ENCODE data around the gene STAB2.

The STAB2 gene

GRCh38 chr12:103639983-103640382 is 52.9 kb downstream of the STAB2 start:
- H3F3A ChIP-seq (ENCODE audit: insufficient read depth) = no peaks in the 10 kb centered on the region
- 0 out of 2 replicates have a peak, but pooled peaks cover 2% of the 10 kb centered on the region for H3K27me3 ChIP-seq (ENCODE audit: low read length)
- H4K20me1 ChIP-seq (ENCODE audit: low read depth, low read length) = no peaks in the 10 kb centered on the region
- TF ChIP-seq, protein P1, sequence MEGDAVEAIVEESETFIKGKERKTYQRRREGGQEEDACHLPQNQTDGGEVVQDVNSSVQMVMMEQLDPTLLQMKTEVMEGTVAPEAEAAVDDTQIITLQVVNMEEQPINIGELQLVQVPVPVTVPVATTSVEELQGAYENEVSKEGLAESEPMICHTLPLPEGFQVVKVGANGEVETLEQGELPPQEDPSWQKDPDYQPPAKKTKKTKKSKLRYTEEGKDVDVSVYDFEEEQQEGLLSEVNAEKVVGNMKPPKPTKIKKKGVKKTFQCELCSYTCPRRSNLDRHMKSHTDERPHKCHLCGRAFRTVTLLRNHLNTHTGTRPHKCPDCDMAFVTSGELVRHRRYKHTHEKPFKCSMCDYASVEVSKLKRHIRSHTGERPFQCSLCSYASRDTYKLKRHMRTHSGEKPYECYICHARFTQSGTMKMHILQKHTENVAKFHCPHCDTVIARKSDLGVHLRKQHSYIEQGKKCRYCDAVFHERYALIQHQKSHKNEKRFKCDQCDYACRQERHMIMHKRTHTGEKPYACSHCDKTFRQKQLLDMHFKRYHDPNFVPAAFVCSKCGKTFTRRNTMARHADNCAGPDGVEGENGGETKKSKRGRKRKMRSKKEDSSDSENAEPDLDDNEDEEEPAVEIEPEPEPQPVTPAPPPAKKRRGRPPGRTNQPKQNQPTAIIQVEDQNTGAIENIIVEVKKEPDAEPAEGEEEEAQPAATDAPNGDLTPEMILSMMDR (IDR thresholded peaks at IDR 0.05; ENCODE audit: insufficient read depth, low read length, poor library complexity, severe bottlenecking) = no peak
- TF ChIP-seq EZH2phosphoT487 (conservative IDR thresholded peaks at IDR 0.05; ENCODE audit: low read length) = no peak
- no peaks in the 10 kb centered on the region for H3K79me2 ChIP-seq (ENCODE audit: insufficient read depth, low read length)
- no peak overlapping the region for H3K4me3 ChIP-seq (ENCODE audit: insufficient read depth, low read length, poor library complexity, severe bottlenecking)
- no peak overlapping the region for H3K9ac ChIP-seq (ENCODE audit: low read length)
- no peak overlapping the region for H2AFZ ChIP-seq (ENCODE audit: low read depth, low read length, severe bottlenecking)
- no peaks in the 10 kb centered on the region for H3K9me3 ChIP-seq (ENCODE audit: insufficient read depth, low read length)
- no peak overlapping the region for H3K27ac ChIP-seq (ENCODE audit: low read depth, low read length)
- H3K9me2 ChIP-seq (replicated peaks; ENCODE audit: insufficient read depth, low read length) = no peaks in the 10 kb centered on the region
- no peaks in the 10 kb centered on the region for H3K36me3 ChIP-seq (ENCODE audit: low read length)
- no peak overlapping the region for H3K4me2 ChIP-seq (ENCODE audit: low read depth, low read length, poor library complexity, severe bottlenecking)

DNA sequence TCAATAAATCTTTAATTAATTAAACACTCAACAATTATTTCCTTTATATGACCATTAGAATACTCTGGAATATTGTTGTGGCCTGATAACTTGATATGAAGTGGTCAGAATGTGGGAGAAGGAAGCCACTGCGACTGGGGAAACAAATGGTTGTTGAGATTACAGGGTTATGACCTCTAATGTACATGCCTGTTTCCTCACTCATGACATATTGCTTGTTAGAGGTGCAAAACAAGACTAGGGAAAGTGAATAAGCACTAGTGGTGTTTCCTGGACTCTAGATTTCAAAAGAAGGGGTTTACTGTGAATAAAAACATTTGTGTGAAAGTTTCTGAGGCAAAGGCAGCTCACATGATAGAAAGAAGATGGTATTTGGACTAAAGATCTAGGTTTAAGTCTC is 53.3 kb downstream of the STAB2 start:
- no peaks in the 10 kb centered on the region for H3F3A ChIP-seq (ENCODE audit: insufficient read depth)
- no peak overlapping the region for H2AFZ ChIP-seq (ENCODE audit: low read depth, low read length, severe bottlenecking)
- no peak for TF ChIP-seq EZH2phosphoT487 (conservative IDR thresholded peaks at IDR 0.05; ENCODE audit: low read length)
- TF ChIP-seq, protein P1 (IDR thresholded peaks at IDR 0.05; ENCODE audit: insufficient read depth, low read length, poor library complexity, severe bottlenecking) = no peak
- H4K20me1 ChIP-seq (ENCODE audit: low read depth, low read length) = no peaks in the 10 kb centered on the region
- H3K79me2 ChIP-seq (ENCODE audit: insufficient read depth, low read length) = no peaks in the 10 kb centered on the region
- no peaks in the 10 kb centered on the region for H3K9me2 ChIP-seq (replicated peaks; ENCODE audit: insufficient read depth, low read length)
- no peaks in the 10 kb centered on the region for H3K9me3 ChIP-seq (ENCODE audit: insufficient read depth, low read length)
- 0 out of 2 replicates have a peak, but pooled peaks cover 2% of the 10 kb centered on the region for H3K27me3 ChIP-seq (ENCODE audit: low read length)
- no peaks in the 10 kb centered on the region for H3K36me3 ChIP-seq (ENCODE audit: low read length)
- no peak overlapping the region for H3K27ac ChIP-seq (ENCODE audit: low read depth, low read length)
- H3K4me2 ChIP-seq (ENCODE audit: low read depth, low read length, poor library complexity, severe bottlenecking) = no peak overlapping the region
- H3K9ac ChIP-seq (ENCODE audit: low read length) = no peak overlapping the region
- no peak overlapping the region for H3K4me3 ChIP-seq (ENCODE audit: insufficient read depth, low read length, poor library complexity, severe bottlenecking)

- no peaks in the 10 kb centered on the region for H4K20me1 ChIP-seq (ENCODE audit: low read depth, low read length)
- H3K9ac ChIP-seq (ENCODE audit: low read length) = no peak overlapping the region
- no peaks in the 10 kb centered on the region for H3K79me2 ChIP-seq (ENCODE audit: insufficient read depth, low read length)
- TF ChIP-seq, protein P1 (IDR thresholded peaks at IDR 0.05; ENCODE audit: insufficient read depth, low read length, poor library complexity, severe bottlenecking) = no peak
- H3K27me3 ChIP-seq (ENCODE audit: low read length) = 0 out of 2 replicates have a peak, but pooled peaks cover 2% of the 10 kb centered on the region
- no peak overlapping the region for H2AFZ ChIP-seq (ENCODE audit: low read depth, low read length, severe bottlenecking)
- H3K27ac ChIP-seq (ENCODE audit: low read depth, low read length) = no peak overlapping the region
- H3K9me3 ChIP-seq (ENCODE audit: insufficient read depth, low read length) = no peaks in the 10 kb centered on the region
- no peak overlapping the region for H3K4me3 ChIP-seq (ENCODE audit: insufficient read depth, low read length, poor library complexity, severe bottlenecking)
- no peak overlapping the region for H3K4me2 ChIP-seq (ENCODE audit: low read depth, low read length, poor library complexity, severe bottlenecking)
- no peaks in the 10 kb centered on the region for H3K36me3 ChIP-seq (ENCODE audit: low read length)
- H3K9me2 ChIP-seq (replicated peaks; ENCODE audit: insufficient read depth, low read length) = no peaks in the 10 kb centered on the region
- no peaks in the 10 kb centered on the region for H3F3A ChIP-seq (ENCODE audit: insufficient read depth)
Observed at GRCh38 chr12:103640831-103641230, 53.8 kb downstream of the STAB2 start.

Data from SU-DHL-6 (cell line).